Stimulated activated CD4-positive, alpha-beta T cell treated with anti-CD3 and anti-CD28 coated beads, Interleukin-1b, Interleukin-23, amount 100 ng/mL, for 1 hour (primary cell): ENCODE measurements around the gene NTRK1.

Experiments
- DNase-seq, 2 donors: peaks; one replicate each; pipeline ENCODE4 v3.0.0-alpha.2; 2020; ENCODE audit warnings: low read depth in 2 of 2

Gene NTRK1

DNA sequence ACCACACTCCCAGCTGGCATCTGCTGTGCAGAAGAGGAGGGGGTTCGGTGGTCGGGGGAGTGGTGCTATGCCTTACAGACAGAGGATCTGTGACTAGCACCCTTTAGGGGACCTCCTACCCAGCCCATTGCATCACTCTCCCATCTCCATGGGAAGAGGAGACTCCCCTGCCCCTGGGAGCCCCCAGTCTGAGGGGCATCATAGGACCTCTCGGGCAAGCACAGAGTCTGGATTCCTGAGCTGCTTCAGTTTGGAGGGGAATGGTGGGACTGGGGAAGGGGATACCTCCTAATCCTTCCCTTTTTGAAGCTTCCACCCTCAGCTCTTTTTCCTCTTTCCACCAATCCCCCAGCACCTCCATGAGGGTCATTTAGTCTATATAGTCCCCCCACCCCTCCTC is 3.1 kb upstream of the NTRK1 start:
- DNase-seq, result no peak

DNA sequence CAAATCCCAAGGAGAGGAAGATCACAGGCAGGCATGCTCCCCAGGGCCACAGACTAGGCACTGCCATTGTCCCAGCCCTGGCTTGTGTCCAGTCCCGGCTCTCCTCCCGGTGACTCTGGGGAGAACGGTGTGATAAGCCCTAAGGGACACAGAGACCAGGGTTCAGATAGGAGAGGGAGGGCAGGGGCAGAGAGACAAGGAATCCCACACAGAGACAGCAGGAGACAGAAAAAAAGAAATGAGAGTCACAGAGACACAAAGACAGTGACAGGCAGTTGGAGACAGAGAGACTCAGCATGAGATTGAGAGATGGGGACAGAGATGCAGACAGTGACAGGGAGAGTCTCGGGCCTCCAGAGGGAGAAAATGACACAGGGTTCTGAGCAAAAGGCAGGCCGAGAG is 2.1 kb upstream of the NTRK1 start:
- no peak for DNase-seq

DNA sequence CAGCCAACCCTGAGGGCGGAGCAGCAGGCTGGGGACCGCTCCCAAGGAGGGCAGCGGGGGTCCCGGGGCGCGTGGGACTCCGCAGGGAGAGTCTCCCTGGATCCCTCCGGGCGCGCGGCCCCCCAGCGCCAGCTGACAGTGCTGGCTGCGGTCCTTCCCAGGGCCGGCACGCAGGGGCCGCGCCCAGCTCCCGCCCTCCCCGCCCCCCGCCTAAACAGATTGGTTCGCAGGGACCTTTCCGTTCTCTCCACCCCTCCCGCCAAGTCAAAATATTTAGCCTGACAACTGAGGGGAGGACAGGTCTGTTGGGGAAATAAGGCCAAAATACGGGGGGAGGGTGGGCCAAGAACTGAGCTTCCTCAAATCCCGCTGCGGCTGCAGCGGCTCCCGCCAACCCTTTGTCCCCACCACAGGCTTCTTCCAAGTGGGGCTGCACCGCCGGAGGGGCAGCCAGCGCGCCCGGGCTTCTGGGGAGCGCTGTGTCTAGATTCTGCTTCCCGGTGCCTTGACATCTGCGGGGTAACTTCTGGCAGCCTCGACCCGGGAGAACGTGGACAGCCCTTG is 1.6 kb upstream of the NTRK1 start, which contains the start of gene INSRR:
Gene INSRR, minus strand, starts transcription at position 159 of the 564 bp plus-strand sequence. CDS start 496 bp downstream, outside the sequence.
- DNase-seq, result no peak

DNA sequence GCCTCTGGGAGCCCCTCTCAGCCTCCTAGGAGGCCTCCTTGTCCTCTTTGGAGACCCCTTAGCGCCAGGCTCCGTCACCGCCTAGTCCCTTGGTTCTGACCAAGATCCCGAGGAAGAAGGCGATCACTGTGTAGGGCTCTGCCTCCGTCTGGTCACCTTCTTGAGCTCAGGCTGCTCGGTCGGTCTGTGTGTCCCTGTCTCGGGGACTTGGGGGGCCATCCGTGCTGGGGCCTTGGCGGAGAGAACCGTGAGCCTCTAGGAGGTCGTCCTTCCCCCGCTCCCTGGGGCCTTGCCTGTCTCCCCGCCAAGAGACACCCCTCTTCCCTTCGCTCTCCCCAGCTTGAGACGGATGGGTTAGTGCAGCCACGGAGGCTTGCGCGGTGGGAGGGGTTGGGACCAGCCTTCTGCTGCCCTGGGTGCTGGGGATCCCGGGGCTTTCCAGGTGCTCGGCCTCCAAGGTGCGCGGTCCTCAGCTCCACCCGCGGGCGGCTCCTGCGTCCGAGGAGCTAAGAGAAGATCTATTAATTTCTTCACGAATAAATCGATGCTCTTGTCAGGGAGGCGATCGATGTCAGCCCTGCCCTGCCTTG is 1.0 kb upstream of the NTRK1 start:
- DNase-seq, result no peak

DNA sequence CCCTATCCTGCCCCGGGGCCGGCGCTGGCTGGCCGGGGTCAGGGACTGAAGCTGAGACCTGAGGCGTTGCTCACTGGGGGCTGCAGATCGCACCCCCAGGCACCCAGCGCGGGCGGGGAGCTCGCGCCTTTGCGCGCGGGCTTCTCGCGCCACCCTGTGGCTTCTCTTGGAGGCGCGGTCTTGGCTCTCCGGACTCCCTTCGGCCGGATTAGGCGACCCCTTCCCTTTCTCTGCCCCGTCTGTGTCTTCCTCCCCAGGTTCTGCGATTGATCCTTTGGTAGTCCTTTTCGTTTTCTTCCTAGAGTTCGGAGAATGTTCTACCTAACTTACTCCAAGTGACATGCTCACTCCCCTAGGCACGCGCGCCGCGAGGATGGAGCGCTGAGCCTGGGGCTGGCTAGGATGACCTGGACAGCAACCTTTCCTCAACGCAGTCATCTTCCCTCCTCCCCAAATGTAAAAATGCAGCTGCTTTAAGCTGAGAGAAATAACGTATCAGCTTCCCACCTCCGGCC is 495 bp upstream of the NTRK1 start:
- peak in 1 of 2 donors; percentile 34 for DNase-seq

DNA sequence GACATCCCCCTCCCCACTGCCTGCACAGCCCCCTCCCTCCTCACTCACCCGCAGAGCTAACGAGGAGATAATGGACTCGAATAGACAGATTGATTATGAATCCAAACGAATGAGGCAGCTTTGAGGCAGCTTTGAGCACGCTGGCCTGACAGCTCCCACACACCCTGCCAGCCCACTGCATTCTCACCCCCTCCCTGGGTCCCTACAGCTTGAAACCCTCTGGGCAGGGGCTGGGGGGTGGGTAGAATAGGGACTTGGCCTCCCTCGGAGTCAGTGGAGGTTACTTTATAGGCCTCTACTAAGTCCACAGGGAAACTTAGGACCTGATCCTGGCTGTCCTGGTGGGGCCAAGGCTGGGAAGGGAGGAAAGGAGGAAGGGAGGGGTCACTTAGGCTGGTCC is 1.9 kb downstream of the NTRK1 start:
- DNase-seq, result no peak

DNA sequence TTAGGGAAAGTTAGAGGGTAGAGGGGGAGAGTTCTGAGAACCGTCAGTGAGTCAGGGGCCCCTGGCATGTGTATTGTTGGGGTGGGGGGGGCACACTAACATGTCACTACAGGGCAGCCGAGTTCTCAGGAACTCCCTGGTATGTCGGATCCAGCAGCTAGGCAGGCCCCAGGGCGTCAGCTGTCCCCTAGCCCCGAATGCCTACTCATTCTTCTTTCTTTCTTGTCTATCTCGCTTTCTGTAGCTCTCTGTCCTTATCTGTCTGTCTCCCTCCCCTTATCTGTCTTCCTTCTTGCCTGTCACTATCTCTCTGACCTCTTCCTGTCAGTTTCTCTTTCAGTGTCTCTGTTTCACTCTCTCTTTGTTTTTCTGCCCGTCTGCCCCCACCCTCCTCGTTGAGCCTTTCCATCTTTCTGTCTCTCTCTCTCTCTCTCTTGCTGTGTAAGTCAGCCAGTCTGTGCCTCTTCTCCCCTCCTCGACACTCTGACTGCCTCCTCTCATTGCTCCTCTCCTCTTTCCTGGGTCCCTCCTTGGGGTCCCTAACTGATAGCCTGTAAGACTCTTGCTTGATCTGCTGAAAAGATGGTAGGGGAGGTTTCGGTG is 2.4 kb downstream of the NTRK1 start:
- no peak for DNase-seq

DNA sequence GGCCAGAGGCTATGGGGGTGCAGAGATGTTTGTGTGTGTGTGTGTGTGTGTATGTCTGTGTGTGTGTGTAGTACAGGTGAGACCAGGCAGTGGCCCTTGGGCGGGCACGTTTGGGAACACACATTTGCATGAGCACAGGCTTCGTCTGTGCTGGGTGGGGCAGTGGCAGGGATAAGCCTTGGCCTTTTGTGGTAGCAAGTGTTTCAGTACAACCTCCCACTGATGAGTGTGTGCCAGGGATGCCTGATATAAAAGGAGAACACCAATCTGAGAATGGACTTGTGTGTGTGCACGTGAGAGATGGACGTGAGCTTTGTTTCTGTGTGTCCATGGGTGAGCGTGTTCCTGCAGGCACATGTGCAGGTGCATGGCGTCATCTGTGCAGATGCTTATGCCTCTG is 3.0 kb downstream of the NTRK1 start:
- DNase-seq, result no peak

DNA sequence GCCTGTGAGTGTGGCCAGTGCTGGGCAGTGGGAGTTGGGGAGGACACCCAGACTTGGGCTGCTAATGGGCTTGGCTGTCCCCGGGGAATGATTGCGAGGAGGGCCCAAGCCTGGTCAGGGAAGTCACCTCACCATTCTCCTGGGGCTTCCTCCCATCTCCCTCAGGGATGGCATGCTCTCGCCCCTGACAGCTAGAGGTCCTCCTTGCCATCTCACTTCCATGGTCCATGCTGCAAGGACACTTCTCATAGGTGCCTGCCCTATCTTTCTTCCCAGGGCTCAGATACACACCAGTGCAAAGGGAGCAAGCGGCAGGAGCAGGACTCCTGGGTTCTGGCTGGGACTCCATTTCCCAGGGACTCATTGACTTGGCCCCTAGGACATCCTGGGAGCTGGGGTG is 4.1 kb downstream of the NTRK1 start:
- no peak for DNase-seq

DNA sequence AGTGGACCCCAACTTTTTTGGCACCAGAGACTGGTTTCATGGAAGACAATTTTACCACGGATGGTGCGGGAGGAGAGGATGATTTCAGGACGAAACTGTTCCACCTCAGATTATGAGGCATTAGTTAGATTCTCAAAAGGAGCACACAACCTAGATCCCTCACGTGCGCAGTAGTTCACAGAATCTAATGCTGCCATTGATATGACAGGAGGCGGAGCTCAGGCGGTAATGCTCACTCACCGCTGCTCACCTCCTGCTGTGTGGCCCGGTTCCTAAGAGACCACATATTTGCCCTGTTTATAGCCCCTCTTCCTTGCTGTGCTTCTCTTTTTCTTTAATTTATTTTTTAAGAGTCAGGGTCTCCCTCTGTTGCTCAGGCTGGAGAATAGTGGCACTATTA is 4.6 kb downstream of the NTRK1 start:
- DNase-seq, result no peak

DNA sequence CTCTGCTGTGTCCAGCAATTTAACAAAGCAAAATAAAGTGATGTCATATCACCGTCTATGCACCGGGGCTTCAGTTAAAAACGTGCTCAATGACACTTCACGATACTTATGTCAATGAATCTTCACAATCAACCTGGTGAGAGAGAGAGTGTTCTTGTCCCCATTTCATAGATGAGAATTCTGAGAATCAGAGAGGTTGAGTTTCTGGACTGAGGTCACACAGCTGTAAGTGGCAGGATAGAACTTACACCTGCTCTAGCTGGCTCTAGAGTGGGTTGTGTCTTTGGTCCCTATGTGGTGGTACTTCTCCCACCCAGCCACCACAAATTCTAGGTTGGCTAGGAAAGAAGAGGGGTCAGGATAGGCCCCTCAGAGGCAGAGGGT is 5.2 kb downstream of the NTRK1 start:
- DNase-seq, result no peak

DNA sequence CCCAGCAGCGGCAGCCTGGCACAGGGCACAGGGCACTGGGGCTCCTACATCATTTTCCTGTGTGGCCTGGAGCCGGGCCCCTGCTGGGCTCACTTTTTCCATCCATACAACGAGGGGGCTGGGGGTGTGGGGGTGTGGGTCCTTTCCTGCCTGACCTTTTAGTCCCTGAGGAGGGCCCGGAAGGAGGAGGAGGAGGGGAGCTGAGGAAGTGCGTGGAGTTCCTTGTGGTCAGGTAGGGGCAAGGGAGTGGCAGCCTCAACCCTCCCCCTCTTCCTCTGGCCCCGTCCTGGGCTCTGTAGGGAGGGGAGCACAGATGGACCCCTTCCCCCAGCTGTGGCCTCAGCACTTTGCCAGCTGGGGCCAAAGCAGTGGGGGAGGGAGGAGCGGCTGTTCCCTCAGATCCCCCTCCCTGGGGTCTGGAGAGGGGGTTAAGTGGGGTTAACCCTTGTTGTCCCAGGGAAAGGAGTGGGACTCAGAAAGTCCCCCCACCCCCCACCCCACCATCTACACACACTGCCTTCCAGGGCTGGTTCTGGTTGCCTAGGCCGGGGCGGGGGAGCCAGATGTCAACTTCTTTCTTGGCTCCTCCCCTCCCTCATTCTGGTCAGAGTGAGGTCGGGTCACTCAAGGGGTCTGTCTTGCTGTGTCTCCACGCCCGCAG is 5.7 kb downstream of the NTRK1 start:
- no peak for DNase-seq

DNA sequence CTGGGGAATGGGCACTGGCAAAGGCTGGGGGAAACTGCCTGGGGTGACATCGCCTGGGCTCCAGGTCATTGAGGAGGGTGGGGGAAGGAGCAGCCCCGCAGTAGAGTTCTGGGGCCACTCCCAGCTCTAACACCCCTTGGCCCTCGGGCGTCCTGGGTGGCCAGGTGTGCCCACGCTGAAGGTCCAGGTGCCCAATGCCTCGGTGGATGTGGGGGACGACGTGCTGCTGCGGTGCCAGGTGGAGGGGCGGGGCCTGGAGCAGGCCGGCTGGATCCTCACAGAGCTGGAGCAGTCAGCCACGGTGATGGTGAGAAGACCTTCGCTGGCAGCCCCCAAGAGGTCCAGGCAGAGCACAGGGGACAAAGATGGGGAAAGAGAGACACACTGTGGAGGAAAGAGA is 7.7 kb downstream of the NTRK1 start:
- no peak for DNase-seq

DNA sequence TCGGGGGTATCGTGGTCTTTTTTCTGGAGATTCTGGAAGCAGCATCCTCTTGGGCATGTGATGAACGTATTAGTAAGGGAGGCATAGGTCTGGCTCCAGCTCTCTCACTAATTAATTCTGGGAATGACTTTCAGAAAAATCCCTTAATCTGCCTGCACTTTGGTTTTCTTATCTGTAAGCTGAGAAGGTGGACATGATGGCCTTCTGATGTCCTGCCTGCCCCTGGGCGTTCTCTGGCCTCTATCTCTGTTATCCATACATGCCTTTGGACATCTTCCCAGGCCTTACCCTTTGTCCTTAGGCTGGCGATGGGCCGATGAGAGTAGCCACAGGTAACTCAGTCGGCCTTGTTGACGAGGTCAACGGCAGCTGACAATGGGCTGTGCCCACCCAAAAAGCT is 8.8 kb downstream of the NTRK1 start:
- no peak for DNase-seq

DNA sequence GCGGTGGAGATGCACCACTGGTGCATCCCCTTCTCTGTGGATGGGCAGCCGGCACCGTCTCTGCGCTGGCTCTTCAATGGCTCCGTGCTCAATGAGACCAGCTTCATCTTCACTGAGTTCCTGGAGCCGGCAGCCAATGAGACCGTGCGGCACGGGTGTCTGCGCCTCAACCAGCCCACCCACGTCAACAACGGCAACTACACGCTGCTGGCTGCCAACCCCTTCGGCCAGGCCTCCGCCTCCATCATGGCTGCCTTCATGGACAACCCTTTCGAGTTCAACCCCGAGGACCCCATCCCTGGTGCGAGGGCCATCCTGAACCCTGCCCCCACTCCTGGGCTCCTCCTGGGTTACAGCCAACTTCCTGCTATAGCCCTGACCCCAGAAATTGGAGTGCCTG is 13.0 kb downstream of the NTRK1 start:
- DNase-seq, result no peak

DNA sequence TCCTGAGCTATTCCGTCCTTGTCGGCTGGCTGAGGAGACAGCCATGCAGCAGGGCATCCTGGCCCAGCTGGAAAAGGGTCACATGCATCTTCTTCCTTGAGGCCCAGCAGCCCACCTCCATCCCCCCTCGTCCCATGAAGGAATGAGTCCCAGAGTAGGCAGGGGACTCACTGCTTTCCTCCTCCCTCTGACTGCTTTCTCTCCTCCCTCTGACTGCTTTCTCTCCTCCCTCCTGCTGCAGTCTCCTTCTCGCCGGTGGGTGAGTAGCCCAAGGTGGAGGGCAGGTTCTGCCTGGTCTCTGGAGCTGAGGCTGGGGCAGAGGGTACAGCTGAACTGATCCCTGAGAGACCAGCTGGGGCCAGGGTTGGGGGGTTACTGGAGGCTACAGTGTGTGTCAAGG is 13.5 kb downstream of the NTRK1 start:
- no peak for DNase-seq

DNA sequence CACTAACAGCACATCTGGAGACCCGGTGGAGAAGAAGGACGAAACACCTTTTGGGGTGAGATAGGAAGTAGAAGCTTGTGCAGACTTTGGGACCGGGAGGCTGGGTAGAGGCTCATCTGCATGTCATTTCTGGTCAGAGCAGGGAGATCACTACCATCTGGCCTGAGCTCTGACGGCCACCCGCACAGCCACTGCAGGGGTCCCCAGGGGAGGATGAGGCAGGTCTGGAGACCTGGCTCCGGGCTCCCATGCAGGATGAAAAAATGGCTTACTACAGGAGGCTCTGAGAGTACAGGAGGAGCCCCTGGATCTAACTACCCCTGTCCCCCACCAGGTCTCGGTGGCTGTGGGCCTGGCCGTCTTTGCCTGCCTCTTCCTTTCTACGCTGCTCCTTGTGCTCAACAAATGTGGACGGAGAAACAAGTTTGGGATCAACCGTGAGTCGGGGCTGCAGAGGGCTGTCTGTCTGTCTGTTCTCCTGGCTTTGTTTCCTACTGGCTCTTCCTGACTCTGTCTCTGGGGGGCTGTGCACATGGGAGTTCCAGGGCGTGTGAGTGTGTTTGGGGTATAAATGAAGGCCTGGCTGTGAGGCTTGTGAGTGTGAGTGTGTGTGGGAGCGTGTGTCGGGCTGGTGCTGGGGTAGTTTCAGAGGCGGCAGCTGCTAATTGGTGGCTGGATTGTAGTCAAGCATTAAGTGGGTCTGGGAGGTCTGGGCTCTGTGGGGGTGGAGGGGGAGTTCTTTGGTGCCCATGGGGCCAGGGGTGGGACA is 14.1 kb downstream of the NTRK1 start:
- DNase-seq, result no peak

DNA sequence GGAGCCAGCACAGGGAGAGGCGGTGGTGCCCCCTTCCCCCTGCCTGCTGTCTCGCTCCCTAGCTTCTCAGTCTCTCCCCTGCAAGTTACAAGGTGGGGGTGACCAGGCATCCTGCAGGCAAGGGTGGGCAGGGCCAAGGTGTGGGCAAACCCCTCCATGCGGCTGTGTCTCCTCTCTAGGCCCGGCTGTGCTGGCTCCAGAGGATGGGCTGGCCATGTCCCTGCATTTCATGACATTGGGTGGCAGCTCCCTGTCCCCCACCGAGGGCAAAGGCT is 14.6 kb downstream of the NTRK1 start:
- DNase-seq, result no peak

DNA sequence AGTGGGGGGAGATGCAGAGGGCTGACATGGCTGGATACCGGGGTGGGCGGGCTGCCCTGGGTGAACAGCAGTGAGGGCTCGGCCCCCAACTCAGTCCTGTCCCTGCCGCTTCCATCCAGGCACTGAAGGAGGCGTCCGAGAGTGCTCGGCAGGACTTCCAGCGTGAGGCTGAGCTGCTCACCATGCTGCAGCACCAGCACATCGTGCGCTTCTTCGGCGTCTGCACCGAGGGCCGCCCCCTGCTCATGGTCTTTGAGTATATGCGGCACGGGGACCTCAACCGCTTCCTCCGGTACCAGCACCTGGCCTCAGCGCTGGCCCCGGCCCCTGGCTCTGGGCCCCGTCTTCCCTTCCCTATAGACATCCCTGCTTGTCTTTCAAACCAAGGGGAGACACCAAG is 15.6 kb downstream of the NTRK1 start:
- DNase-seq, result no peak

DNA sequence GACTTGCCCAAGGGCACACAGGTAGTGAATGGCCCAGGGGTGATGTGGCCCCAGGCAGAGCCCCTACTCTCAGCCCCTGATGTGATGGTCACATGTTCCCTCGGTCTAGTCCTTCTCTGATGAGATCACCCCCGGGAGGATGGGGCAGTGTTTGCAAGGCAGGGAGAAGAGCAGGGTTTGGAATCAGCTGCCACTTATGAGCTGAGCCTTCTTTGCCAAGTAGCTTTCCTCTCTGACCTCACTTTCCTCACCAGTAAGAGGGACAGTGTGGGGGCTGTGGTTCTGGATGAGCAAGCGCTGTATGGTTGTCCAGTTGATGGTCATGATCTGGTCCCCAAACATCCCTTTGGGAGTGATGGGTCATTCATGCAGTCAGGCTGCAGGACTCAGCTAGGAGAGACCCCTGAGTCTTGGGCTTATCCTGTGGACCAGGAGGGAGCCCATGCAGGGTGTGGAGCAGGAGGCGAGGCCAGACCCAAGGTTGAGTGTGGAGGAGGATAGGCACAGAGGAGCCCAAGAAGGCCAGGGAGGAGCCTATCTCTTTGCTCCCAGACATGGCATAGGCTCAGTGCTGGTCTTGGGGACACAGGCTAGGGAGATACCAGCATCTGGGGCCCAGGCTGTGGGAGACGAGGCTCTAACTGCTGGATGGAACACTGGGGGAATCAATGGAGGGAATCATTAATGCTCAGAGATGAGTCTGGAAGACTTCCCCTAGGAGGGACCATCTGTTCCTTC is 16.9 kb downstream of the NTRK1 start:
- no peak for DNase-seq

DNA sequence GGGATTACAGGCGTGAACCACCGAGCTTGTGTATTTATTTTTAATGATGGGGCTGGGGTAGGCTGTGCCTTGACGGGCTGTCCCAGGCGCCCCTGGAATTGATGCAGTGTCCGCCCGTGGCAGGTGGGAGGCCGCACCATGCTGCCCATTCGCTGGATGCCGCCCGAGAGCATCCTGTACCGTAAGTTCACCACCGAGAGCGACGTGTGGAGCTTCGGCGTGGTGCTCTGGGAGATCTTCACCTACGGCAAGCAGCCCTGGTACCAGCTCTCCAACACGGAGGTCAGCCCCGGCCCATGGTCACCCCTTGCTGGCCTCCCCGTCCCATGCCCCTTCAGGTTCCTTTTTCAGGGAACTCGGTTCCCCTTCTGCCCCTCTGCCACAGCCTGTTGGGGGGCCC is 19.2 kb downstream of the NTRK1 start:
- DNase-seq, result no peak

DNA sequence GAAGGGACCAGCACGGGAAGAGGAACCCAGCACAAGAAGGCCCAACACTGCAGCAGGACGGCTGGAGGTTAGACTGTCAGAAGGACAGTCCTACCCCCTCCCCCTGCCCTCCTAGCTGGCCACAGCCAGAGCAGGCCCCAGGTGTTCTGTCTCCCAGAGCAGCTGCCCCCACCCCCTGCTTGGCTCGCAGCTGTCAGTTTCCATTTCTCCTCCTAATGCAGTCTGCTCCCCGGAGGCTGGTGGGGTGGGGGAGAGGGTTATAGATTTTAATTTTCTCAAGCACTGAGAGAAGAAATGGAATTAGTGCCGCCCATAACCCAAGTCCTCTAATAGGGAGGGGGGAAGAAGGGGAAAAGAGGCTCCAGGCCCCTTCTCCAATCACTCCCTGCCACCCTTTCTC is 19.8 kb downstream of the NTRK1 start:
- DNase-seq, result no peak
